Measurements from ENCODE around the gene PRKAG2. TPM values are rescaled to one million over a fixed set of nuclear protein-coding genes. Genes with fewer than 3 reads are reported as not detected.
"Not testable (repeated sequence)": the region's sequence is repeated elsewhere in the genome, so short reads cannot be mapped to it uniquely, and the experiment has no call there.

Gene PRKAG2
- total RNA-seq, 1 donor from 2014 or later, result 130 TPM

DNA sequence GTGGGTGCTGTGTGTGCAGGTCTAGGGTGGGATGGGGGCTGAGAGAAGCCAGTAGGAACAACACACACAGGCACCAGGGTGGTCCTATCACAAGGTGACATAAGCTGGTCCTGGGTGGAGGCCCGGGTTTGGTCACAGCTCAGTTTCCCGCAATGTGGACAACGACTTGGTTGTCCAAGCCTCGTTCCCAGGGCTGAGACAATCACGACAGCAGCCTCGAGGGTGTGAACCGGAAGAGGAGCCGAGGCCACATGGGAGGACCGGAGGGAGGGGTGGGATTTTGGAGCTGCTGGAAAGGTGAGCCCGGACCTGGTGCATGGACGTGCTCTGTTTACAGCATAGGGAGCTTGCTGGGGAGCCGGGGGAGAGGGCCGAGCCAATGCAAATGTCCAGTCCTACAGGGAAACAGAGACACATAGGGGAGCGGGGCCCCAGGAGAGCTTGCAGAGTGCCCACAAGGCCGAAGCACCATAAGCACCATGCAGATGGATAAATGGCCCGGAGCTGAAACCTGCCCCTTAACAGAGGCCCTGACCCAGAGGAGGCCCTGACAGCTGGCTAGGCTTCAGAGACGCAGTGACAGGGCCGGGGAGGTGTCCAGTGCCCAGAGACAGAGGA lies 92.8 kb downstream of the PRKAG2 start:
- intact Hi-C loops (cut with micrococcal nuclease), result loop anchor here (10.0 kb wide), 1 partner anchor 151 kb away; no protein-coding TSS in a partner anchor
- Histone ChIP-seq H3K9me3 (replicated peaks) (no peaks in the 10 kb centered on the region), H3K4me1 (peaks cover 10% of the 10 kb centered on the region), H3K27ac (replicated peaks) (no peak overlapping the region), H3K27me3 (ENCODE audit: low read depth) (no peaks in the 10 kb centered on the region), H3K36me3 (peaks cover 6% of the 10 kb centered on the region), H3K4me3 (no peak overlapping the region)
- TF ChIP-seq, protein P1, sequence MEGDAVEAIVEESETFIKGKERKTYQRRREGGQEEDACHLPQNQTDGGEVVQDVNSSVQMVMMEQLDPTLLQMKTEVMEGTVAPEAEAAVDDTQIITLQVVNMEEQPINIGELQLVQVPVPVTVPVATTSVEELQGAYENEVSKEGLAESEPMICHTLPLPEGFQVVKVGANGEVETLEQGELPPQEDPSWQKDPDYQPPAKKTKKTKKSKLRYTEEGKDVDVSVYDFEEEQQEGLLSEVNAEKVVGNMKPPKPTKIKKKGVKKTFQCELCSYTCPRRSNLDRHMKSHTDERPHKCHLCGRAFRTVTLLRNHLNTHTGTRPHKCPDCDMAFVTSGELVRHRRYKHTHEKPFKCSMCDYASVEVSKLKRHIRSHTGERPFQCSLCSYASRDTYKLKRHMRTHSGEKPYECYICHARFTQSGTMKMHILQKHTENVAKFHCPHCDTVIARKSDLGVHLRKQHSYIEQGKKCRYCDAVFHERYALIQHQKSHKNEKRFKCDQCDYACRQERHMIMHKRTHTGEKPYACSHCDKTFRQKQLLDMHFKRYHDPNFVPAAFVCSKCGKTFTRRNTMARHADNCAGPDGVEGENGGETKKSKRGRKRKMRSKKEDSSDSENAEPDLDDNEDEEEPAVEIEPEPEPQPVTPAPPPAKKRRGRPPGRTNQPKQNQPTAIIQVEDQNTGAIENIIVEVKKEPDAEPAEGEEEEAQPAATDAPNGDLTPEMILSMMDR (IDR thresholded peaks at IDR 0.05; ENCODE audit: borderline replicate concordance), result no peak
- DNase-seq, result no peak

DNA sequence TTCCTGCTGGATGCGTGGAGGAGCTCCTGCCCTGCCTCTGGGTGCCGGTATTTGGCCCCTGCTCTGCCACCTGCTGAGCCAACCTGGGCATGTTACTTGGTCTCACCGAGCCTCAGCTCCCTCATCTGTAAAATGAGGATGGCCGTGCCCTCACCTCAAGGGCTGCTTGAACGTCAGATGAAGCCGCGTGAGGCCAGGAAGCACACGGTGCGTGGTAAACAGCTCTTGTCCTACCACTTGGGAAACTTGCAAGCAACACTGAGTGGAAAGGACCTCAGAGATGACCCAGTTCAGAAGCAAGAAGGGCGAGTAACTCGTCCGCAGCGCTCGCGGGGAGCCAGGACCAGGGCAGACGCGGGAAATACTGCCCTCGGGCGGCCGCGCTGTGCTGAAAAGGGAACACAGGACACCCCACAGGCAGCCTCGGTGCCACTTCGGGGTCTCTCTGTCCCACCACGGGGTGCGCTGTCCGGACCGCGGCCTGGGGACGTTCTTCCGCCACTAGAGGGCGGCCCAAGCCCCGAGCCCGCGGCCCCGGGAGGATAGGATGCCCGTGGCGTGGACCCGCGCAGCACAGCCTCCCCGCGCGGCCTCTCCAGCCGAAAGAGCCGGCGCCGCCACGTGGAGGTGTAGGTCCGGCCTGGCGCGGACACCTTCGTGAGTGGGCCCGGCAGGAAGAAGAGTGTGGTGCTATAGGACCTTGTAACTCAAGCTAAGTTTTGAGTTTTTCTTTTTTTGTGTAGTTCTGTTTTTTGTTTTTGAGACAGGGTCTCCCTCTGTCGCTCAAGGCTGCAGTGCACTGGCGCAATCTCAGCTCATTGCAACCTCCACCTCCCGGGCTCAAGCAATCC lies 94.1 kb downstream of the PRKAG2 start:
- Histone ChIP-seq H3K27me3 (ENCODE audit: low read depth) (no peaks in the 10 kb centered on the region), H3K4me1 (peaks cover 10% of the 10 kb centered on the region), H3K36me3 (peaks cover 6% of the 10 kb centered on the region), H3K27ac (replicated peaks) (no peak overlapping the region), H3K9me3 (replicated peaks) (no peaks in the 10 kb centered on the region), H3K4me3 (peak overlapping the region; percentile 50)
- TF ChIP-seq, protein P1 (IDR thresholded peaks at IDR 0.05; ENCODE audit: borderline replicate concordance), result peak; percentile 94
- intact Hi-C loops (cut with micrococcal nuclease), result loop anchor here (10.0 kb wide), 1 partner anchor 152 kb away; no protein-coding TSS in a partner anchor
- peak; percentile 71 for DNase-seq

DNA sequence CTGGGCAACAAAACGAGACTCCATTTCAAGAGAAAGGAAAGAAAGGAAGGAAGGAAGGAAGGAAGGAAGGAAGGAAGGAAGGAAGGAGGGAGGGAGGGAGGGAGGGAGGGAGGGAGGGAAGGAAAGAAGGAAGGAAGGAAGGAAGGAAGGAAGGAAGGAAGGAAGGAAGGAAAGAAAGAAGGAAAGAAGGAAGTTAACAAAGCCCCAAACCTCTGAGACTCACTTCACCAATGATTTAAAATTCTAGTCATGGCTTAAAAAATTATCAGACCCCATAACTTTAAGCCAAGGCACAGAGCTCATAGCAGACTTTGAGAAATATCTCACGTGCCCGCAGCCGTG lies 94.7 kb downstream of the PRKAG2 start:
- H3K27me3 ChIP-seq (ENCODE audit: low read depth); DNase-seq; H3K27ac ChIP-seq (replicated peaks); H3K36me3 ChIP-seq; H3K4me3 ChIP-seq; H3K9me3 ChIP-seq (replicated peaks): not testable (repeated sequence)
- H3K4me1 ChIP-seq, result peaks cover 10% of the 10 kb centered on the region
- intact Hi-C loops (cut with micrococcal nuclease), result loop anchor here (10.0 kb wide), 1 partner anchor 153 kb away; no protein-coding TSS in a partner anchor

DNA sequence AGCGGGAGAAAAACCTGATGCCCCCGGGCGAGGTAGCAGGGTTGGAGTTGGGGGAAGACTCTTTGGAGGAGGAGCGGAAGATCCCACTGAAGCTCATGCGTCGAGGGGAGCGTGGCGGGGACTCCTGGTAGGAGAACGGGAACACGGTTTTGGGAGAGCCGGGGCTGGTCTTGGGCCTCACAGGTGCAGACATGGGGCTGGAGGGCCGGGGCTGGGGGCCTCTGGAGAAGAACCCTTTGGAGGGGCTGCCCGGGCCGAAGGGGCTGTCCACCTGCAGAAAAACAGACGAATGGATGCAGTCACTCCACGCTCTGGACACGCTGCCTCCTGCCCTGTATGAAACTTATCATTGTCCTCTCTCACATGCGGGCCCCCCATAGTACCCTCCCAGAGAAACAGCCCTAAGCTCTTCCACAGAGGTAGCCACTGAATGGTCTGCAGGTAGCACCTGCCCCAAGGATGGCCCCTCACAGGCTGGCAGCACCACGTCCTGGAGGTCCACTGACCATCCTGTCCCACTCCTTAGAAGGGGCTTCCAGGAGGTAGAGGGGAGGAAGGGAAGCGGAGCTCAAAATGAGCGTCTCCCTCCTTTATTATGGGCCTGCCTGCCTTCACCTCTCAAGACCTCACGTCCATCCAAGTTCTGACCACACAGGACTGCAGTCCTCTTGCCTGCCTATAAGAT lies 95.6 kb downstream of the PRKAG2 start:
- peaks cover 6% of the 10 kb centered on the region for H3K36me3 ChIP-seq
- H3K4me3 ChIP-seq, result no peak overlapping the region
- H3K4me1 ChIP-seq, result peaks cover 10% of the 10 kb centered on the region
- H3K27me3 ChIP-seq (ENCODE audit: low read depth), result no peaks in the 10 kb centered on the region
- H3K27ac ChIP-seq (replicated peaks), result no peak overlapping the region
- no peaks in the 10 kb centered on the region for H3K9me3 ChIP-seq (replicated peaks)
- intact Hi-C loops (cut with micrococcal nuclease), result loop anchor here (10.0 kb wide), 1 partner anchor 153 kb away; no protein-coding TSS in a partner anchor
- peak; percentile 2 for DNase-seq
- TF ChIP-seq, protein P1 (IDR thresholded peaks at IDR 0.05; ENCODE audit: borderline replicate concordance), result no peak

DNA sequence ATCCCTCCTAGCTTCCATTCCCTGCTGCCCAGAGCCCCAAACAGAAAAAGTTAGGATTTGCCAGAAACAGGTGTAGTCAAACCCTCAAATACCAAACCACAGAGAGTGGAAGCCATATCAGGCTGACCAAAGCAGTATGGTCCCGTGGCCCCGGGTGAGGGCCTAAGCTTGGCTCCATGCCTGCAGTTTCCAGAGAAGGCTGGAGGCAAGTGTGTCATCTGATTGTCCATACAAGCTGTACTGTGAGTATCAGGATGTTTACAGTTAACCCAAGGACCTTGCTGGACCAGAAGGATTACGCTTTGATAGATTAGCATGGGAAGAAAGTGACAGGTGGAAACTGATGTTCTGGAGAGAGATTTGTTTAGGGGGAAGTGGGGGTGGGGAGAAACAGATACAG lies 96.3 kb downstream of the PRKAG2 start:
- intact Hi-C loops (cut with micrococcal nuclease), result loop anchor here (10.0 kb wide), 1 partner anchor 154 kb away; no protein-coding TSS in a partner anchor
- H3K4me3 ChIP-seq, result no peak overlapping the region
- DNase-seq, result no peak
- H3K27ac ChIP-seq (replicated peaks), result no peak overlapping the region
- no peaks in the 10 kb centered on the region for H3K9me3 ChIP-seq (replicated peaks)
- H3K36me3 ChIP-seq, result peaks cover 6% of the 10 kb centered on the region
- peaks cover 10% of the 10 kb centered on the region for H3K4me1 ChIP-seq
- TF ChIP-seq, protein P1 (IDR thresholded peaks at IDR 0.05; ENCODE audit: borderline replicate concordance), result no peak
- H3K27me3 ChIP-seq (ENCODE audit: low read depth), result no peaks in the 10 kb centered on the region
